ENCODE results near the gene PODXL.

GRCh38 chr7:131454498-131454897 lies 101.9 kb downstream of the PODXL start:
- TF ChIP-seq CTCF (IDR thresholded peaks at IDR 0.05; ENCODE audit: poor library complexity, severe bottlenecking), result no peak
- TF ChIP-seq POLR2AphosphoS5 (IDR thresholded peaks at IDR 0.05), result no peak

Measured in neural cell (in vitro differentiated cells).